ENCODE data around the gene TGIF2. TPM values are rescaled to one million over a fixed set of nuclear protein-coding genes. Genes with fewer than 3 reads are reported as not detected.

Gene TGIF2
- total RNA-seq, result 9.7 and 10.9 TPM in 2 replicates

- Histone ChIP-seq H3K4me1 (ENCODE audit: insufficient read depth, low read length) (peaks cover 26% of the 10 kb centered on the region), H3K4me2 (ENCODE audit: insufficient read depth, low read length) (peak within 1 kb of the TSS; percentile 86), H3K36me3 (ENCODE audit: insufficient read depth, low read length) (no peaks in the 10 kb centered on the region), H3K27me3 (ENCODE audit: insufficient read depth, low read length) (no peaks in the 10 kb centered on the region), H3K4me3 (ENCODE audit: insufficient read depth, low read length) (peak within 1 kb of the TSS; percentile 82), H2AFZ (ENCODE audit: low read length) (peak within 1 kb of the TSS; percentile 97), H4K20me1 (ENCODE audit: insufficient read depth, low read length) (peaks cover 21% of the 10 kb centered on the region), H3K9me3 (ENCODE audit: low read depth, low read length) (no peaks in the 10 kb centered on the region), H3K27ac (ENCODE audit: low read depth, low read length) (peak within 1 kb of the TSS; percentile 45), H3K79me2 (ENCODE audit: insufficient read depth, low read length) (peaks cover 11% of the 10 kb centered on the region)
- DNase-seq (ENCODE audit: insufficient read length, low spot score, missing footprints), result peak; percentile 98
- TF ChIP-seq CTCF (IDR thresholded peaks at IDR 0.05; ENCODE audit: extremely low read depth, low read depth, low read length), result no peak
Observed at GRCh38 chr20:36573103-36573797, at the start of gene TGIF2. TSS of gene TGIF2 (plus strand) at chr20:36573597. CDS start at chr20:36578775, 5,178 bp downstream.

DNA sequence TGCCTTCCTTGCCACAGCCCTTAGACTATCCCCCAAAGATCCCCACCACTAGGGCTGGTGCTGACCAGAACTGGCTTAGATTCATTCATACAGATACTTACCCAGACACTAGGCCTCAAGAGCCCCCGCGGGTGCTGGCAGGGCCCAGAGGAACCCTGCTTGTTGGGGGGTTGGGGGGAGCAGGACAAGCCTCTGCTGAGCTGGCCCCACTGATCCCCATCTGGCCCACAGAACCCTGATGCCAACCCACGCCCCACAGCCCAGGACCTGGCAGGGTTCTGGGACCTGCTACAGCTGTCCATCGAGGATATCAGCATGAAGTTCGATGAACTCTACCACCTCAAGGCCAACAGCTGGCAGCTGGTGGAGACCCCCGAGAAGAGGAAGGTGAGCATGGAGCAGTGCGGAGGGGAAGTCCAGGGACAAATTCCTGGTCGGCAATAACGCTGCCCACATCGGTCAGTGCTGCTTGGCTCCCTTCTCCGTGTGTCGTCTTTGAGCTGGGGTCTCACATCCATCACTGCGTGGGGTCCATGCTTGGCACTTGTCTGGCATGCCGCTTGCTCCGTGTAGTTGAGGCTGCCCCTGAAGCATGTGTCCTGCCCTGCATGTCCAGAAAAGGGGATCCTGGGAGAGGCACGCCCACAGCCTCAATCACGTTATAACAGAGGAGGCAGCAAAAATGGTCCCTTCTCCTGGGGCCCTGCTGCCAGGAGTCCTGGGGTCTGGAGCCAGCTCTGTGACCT is 47.6 kb upstream of the TGIF2 start:
- DNase-seq (ENCODE audit: insufficient read length, low spot score, missing footprints), result peak; percentile 37
- peaks cover 41% of the 10 kb centered on the region for H3K79me2 ChIP-seq (ENCODE audit: insufficient read depth, low read length)
- peaks cover 82% of the 10 kb centered on the region for H3K36me3 ChIP-seq (ENCODE audit: insufficient read depth, low read length)
- no peak overlapping the region for H2AFZ ChIP-seq (ENCODE audit: low read length)
- H3K27ac ChIP-seq (ENCODE audit: low read depth, low read length), result no peak overlapping the region
- no peak overlapping the region for H3K4me3 ChIP-seq (ENCODE audit: insufficient read depth, low read length)
- no peaks in the 10 kb centered on the region for H3K4me1 ChIP-seq (ENCODE audit: insufficient read depth, low read length)
- H3K9me3 ChIP-seq (ENCODE audit: low read depth, low read length), result no peaks in the 10 kb centered on the region
- peaks cover 30% of the 10 kb centered on the region for H4K20me1 ChIP-seq (ENCODE audit: insufficient read depth, low read length)
- no peak for TF ChIP-seq CTCF (IDR thresholded peaks at IDR 0.05; ENCODE audit: extremely low read depth, low read depth, low read length)
- H3K4me2 ChIP-seq (ENCODE audit: insufficient read depth, low read length), result no peak overlapping the region
- no peaks in the 10 kb centered on the region for H3K27me3 ChIP-seq (ENCODE audit: insufficient read depth, low read length)

GRCh38 chr20:36526521-36527011 is 46.8 kb upstream of the TGIF2 start:
- no peak overlapping the region for H2AFZ ChIP-seq (ENCODE audit: low read length)
- peaks cover 33% of the 10 kb centered on the region for H3K79me2 ChIP-seq (ENCODE audit: insufficient read depth, low read length)
- H3K4me1 ChIP-seq (ENCODE audit: insufficient read depth, low read length), result no peaks in the 10 kb centered on the region
- H3K9me3 ChIP-seq (ENCODE audit: low read depth, low read length), result no peaks in the 10 kb centered on the region
- no peak overlapping the region for H3K27ac ChIP-seq (ENCODE audit: low read depth, low read length)
- peaks cover 27% of the 10 kb centered on the region for H4K20me1 ChIP-seq (ENCODE audit: insufficient read depth, low read length)
- H3K4me3 ChIP-seq (ENCODE audit: insufficient read depth, low read length), result no peak overlapping the region
- no peak overlapping the region for H3K4me2 ChIP-seq (ENCODE audit: insufficient read depth, low read length)
- peaks cover 74% of the 10 kb centered on the region for H3K36me3 ChIP-seq (ENCODE audit: insufficient read depth, low read length)
- H3K27me3 ChIP-seq (ENCODE audit: insufficient read depth, low read length), result no peaks in the 10 kb centered on the region
- peak; percentile 19 for DNase-seq (ENCODE audit: insufficient read length, low spot score, missing footprints)
- no peak for TF ChIP-seq CTCF (IDR thresholded peaks at IDR 0.05; ENCODE audit: extremely low read depth, low read depth, low read length)
